Measurements from ENCODE around the gene SPTBN4. TPM values are rescaled to one million over a fixed set of nuclear protein-coding genes. Genes with fewer than 3 reads are reported as not detected.
A peak's percentile ranks its signal among the peaks of the same experiment; 100 is the strongest.
"Not testable (repeated sequence)": the region's sequence is repeated elsewhere in the genome, so short reads cannot be mapped to it uniquely, and the experiment has no call there.

SPTBN4 gene
- total RNA-seq, 3 donors from 2014 or later: 1.3 to 1.6 (median 1.6) TPM

DNA sequence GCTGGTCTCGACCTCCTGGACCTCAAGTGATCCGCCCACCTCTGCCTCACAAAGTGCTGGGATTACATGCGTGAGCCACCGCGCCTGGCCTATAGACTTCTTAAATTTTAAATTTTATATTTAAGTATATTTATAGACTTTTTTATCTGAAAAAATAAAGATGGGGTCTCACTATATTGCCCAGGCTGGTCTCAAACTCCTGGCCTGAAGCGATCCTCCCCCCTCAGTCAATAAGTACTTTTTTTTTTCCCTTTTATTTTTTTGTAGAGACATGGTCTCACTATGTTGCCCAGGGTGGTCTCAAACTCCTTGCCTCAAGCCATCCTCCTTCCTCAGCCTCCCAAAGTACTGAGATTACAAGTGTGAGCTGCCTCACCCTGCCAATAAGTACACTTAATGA is 42.9 kb upstream of the SPTBN4 start:
- peak overlapping the region; percentile 97 to 99 for H3K27ac ChIP-seq

GRCh38 chr19:40424637-40425449 is 42.0 kb upstream of the SPTBN4 start:
- intact Hi-C loops (cut with DNase I; ENCODE audit: low total_unique reads): no loop called here
- no peak for DNase-seq (ENCODE audit: low spot score in 2 of 2)

More for the DNA sequence above, 42.9 kb upstream of the SPTBN4 start:
- Histone ChIP-seq H3K4me1 (peaks cover 6 to 16% of the 10 kb centered on the region in 2 donors), H3K4me3 (peak overlapping the region in 2 of 3 donors; percentile 65 to 84), H3K36me3 (no peaks in the 10 kb centered on the region), H3K27me3 (no peaks in the 10 kb centered on the region), H3K9me3 (no peaks in the 10 kb centered on the region)
- intact Hi-C loops (cut with DNase I; ENCODE audit: low total_unique reads): no loop called here
- TF ChIP-seq POLR2A (IDR thresholded peaks at IDR 0.05) (no peak), POLR2AphosphoS5 (IDR thresholded peaks at IDR 0.05) (no peak), CTCF (IDR thresholded peaks at IDR 0.05) (no peak)
- no peak for DNase-seq (ENCODE audit: low spot score in 2 of 2)

GRCh38 chr19:40425450-40426287 is 41.1 kb upstream of the SPTBN4 start, which contains the start of gene SERTAD1:
SERTAD1 (minus strand) TSS chr19:40425992; CDS start chr19:40423546, 2,446 bp downstream.
- Histone ChIP-seq H3K4me3 (peak within 1 kb of the TSS; percentile 65 to 91 (median 84)), H3K4me1 (peaks cover 6 to 16% of the 10 kb centered on the region in 2 donors), H3K27me3 (no peaks in the 10 kb centered on the region), H3K27ac (peak within 1 kb of the TSS; percentile 97 to 99), H3K36me3 (no peaks in the 10 kb centered on the region), H3K9me3 (no peaks in the 10 kb centered on the region)
- TF ChIP-seq POLR2AphosphoS5 (IDR thresholded peaks at IDR 0.05) (peak; percentile 94 to 98 (median 98)), POLR2A (IDR thresholded peaks at IDR 0.05) (peak; percentile 96), CTCF (IDR thresholded peaks at IDR 0.05) (peak; percentile 70 to 92 (median 75))
- peak; percentile 100 for DNase-seq (ENCODE audit: low spot score in 2 of 2)
- intact Hi-C loops (cut with DNase I; ENCODE audit: low total_unique reads): no loop called here

More at GRCh38 chr19:40424637-40425449, 42.0 kb upstream of the SPTBN4 start:
- H3K27ac ChIP-seq: peak overlapping the region; percentile 97 to 99
- no peak for TF ChIP-seq CTCF (IDR thresholded peaks at IDR 0.05)
- TF ChIP-seq POLR2A (IDR thresholded peaks at IDR 0.05): no peak
- TF ChIP-seq POLR2AphosphoS5 (IDR thresholded peaks at IDR 0.05): no peak
- H3K4me3 ChIP-seq: peak overlapping the region; percentile 65 to 91 (median 84)
- no peaks in the 10 kb centered on the region for H3K27me3 ChIP-seq
- no peaks in the 10 kb centered on the region for H3K36me3 ChIP-seq
- H3K4me1 ChIP-seq: peaks cover 6 to 16% of the 10 kb centered on the region in 2 donors
- no peaks in the 10 kb centered on the region for H3K9me3 ChIP-seq

DNA sequence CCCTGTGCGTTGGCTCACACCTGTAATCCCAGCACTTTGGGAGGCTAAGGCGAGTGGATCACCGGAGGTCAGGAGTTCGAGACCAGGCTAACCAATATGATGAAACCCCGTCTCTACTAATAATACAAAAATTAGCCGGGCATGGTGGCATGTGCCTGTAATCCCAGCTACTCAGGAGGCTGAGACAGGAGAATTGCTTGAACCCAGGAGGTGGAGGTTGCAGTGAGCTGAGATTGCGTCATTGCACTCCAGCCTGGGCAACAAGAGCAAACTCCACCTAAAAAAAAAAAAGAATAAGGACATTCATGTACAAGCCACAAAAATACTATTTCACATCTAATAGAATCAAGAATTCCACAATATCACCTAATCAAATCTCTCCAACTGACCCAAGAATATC is 38.6 kb upstream of the SPTBN4 start:
- intact Hi-C loops (cut with DNase I; ENCODE audit: low total_unique reads); H3K27ac ChIP-seq; DNase-seq (ENCODE audit: low spot score in 2 of 2); H3K36me3 ChIP-seq; H3K4me1 ChIP-seq; H3K9me3 ChIP-seq; H3K27me3 ChIP-seq; H3K4me3 ChIP-seq: not testable (repeated sequence)

GRCh38 chr19:40430242-40430641 is 36.6 kb upstream of the SPTBN4 start:
- not testable (repeated sequence) for H3K4me3 ChIP-seq

More at GRCh38 chr19:40430242-40430641, 36.6 kb upstream of the SPTBN4 start:
- H3K27me3 ChIP-seq; H3K9me3 ChIP-seq; intact Hi-C loops (cut with DNase I; ENCODE audit: low total_unique reads); H3K36me3 ChIP-seq; H3K4me1 ChIP-seq; H3K27ac ChIP-seq; DNase-seq (ENCODE audit: low spot score in 2 of 2): not testable (repeated sequence)
